K562 (cell line): Measurements from ENCODE around the gene DIP2C. TPM values are rescaled to one million over a fixed set of nuclear protein-coding genes. Genes with fewer than 3 reads are reported as not detected.

Experiments
- DEAF1 ChIP-seq: fragments of 450-650 bp; formaldehyde crosslinking; IDR thresholded peaks from 2 replicates; pipeline ENCODE4 v1.4.0; 2020; ENCODE audit warnings: mild to moderate bottlenecking, moderate library complexity
- E2F8 ChIP-seq: fragments of 450-650 bp; IDR thresholded peaks from 2 replicates; pipeline ENCODE4 v1.7.1; 2018; ENCODE audit warnings: mild to moderate bottlenecking, low read depth; ENCODE audit not compliant: partially characterized antibody
- GTF2E2 ChIP-seq: fragments of 200-800 bp; sonication (Bioruptor generic); IDR thresholded peaks from 2 replicates; pipeline ENCODE4 v1.6.1; 2016; ENCODE audit warnings: missing genetic modification characterization, missing compliant biosample characterization
- IRF1 ChIP-seq: sonication (generic); formaldehyde crosslinking; IDR thresholded peaks from 2 replicates; pipeline ENCODE4 v1.8.0; 2022; ENCODE audit warnings: missing genetic modification reagents, mild to moderate bottlenecking, borderline replicate concordance
- MAFF ChIP-seq: IDR thresholded peaks from 2 replicates; pipeline ENCODE4 v1.6.1; 2012; ENCODE audit warnings: low read length, improper control_type of control experiment
- MCM2 ChIP-seq: fragments of 450-650 bp; IDR thresholded peaks from 2 replicates; pipeline ENCODE4 v1.6.1; 2017; ENCODE audit warnings: low read depth, mild to moderate bottlenecking
- NCOA2 ChIP-seq, 2 experiments: fragments of 450-650 bp; IDR thresholded peaks; 2 replicates each; pipeline ENCODE4 v1.6.1; 2018; ENCODE audit warnings: mild to moderate bottlenecking in 2 of 2, moderate library complexity in 1 of 2; ENCODE audit not compliant: partially characterized antibody in 2 of 2
- NKRF ChIP-seq: fragments of 450-650 bp; IDR thresholded peaks from 2 replicates; pipeline ENCODE4 v1.6.1; 2016; ENCODE audit warnings: borderline replicate concordance
- SREBF1 ChIP-seq: fragments of 150-350 bp; IDR thresholded peaks from 2 replicates; pipeline ENCODE4 v1.6.1; 2014; ENCODE audit warnings: antibody characterized with exemption, low read depth, low read length, borderline replicate concordance
- SRSF1 ChIP-seq: fragments of 200-400 bp; formaldehyde crosslinking; IDR thresholded peaks from 2 replicates; pipeline ENCODE4 v1.6.1; 2017; ENCODE audit warnings: mild to moderate bottlenecking, low read depth, low read length, moderate library complexity
- ZNF584 ChIP-seq: fragments of 200-800 bp; sonication (Bioruptor generic); IDR thresholded peaks from 2 replicates; pipeline ENCODE4 v1.6.1; 2016; ENCODE audit warnings: low read depth, mild to moderate bottlenecking, missing genetic modification characterization, missing compliant biosample characterization
- polyA plus RNA-seq, 8 experiments: library from polyadenylated mRNA; depleted of rRNA in 4 of 8; stranded (reverse) in 5 of 8; unstranded in 3 of 8; fragments of >200 nt; fragmentation: Nextera tagmentation in 2 of 8; fragmentation: Illumina TruSeq in 1 of 8; extraction: Ambion mirVana in 2 of 8; extraction: Trizol in 1 of 8; gene quantifications; 2 replicates each; pipeline versions ENCODE4 v1.2.1 to v1.2.3, GENCODE V29; 2011 to 2014; ENCODE audit warnings: inconsistent platforms in 1 of 8, missing spikeins in 1 of 8
- total RNA-seq, 7 experiments: library from RNA; depleted of rRNA in 6 of 7; stranded (reverse); fragments of >200 nt in 6 of 7; fragmentation: Illumina TruSeq in 2 of 7; extraction: Trizol in 2 of 7; gene quantifications; 2 replicates each; pipeline versions ENCODE4 v1.2.1 to v1.2.3, GENCODE V29; 2011 to 2021; ENCODE audit warnings: low replicate concordance in 1 of 7

DIP2C gene
- total and polyA plus RNA-seq, 9 of the 15 experiments (the other 6 are each of a cell fraction or from before 2014, with no cell fraction given), result 0.01 TPM; not detected in 8

GRCh38 chr10:605632-606325 is 83.7 kb downstream of the DIP2C start (continued):
- TF ChIP-seq GTF2E2 (tag) (no peak), NKRF (no peak), E2F8 (no peak), MCM2 (no peak), IRF1 (no peak), DEAF1 (CRISPR knock-in tag) (no peak), ZNF584 (CRISPR knock-in tag) (no peak), NCOA2 (IDR thresholded peaks at IDR 0.05; ENCODE audit: partially characterized antibody in 2 of 2) (no peak), MAFF (no peak), SREBF1 (no peak), SRSF1 (no peak)
